Measurements from ENCODE around the gene ARHGAP31.

GRCh38 chr3:119359476-119360326 lies 65.5 kb downstream of the ARHGAP31 start:
- TF ChIP-seq CTCF (IDR thresholded peaks at IDR 0.05; ENCODE audit: poor library complexity, severe bottlenecking) (no peak), POLR2AphosphoS5 (IDR thresholded peaks at IDR 0.05) (no peak), EP300 (conservative IDR thresholded peaks at IDR 0.05; ENCODE audit: poor library complexity, severe bottlenecking) (no peak), RAD21 (conservative IDR thresholded peaks at IDR 0.05) (no peak), EZH2 (IDR thresholded peaks at IDR 0.05; ENCODE audit: borderline replicate concordance, insufficient read depth, low read length, poor library complexity, severe bottlenecking) (no peak), REST (IDR thresholded peaks at IDR 0.05; ENCODE audit: borderline replicate concordance) (no peak), TAF1 (IDR thresholded peaks at IDR 0.05; ENCODE audit: low read depth) (no peak)

All from neural cell (in vitro differentiated cells).